ENCODE measurements around the gene ARHGAP22. TPM values are rescaled to one million over a fixed set of nuclear protein-coding genes. Genes with fewer than 3 reads are reported as not detected.

The ARHGAP22 gene
- total RNA-seq, 4 donors from 2014 or later: 0.59 to 2.1 (median 1.2) TPM

- H3K27me3 ChIP-seq: peaks cover 0 to 15% (median 0%) of the 10 kb centered on the region in 4 donors
- H3K4me3 ChIP-seq: no peak overlapping the region
- no peak for DNase-seq
- 71% methylated on average over 4 of the region's 6 CpGs; no CpG with 5 or more reads in 1 of the 2 donors for WGBS, 2 donors
- no peaks in the 10 kb centered on the region for H3K36me3 ChIP-seq
- intact Hi-C loops (cut with DNase I): no loop called here
- no peak overlapping the region for H3K27ac ChIP-seq
- H3K4me1 ChIP-seq: peaks cover 0 to 15% (median 0%) of the 10 kb centered on the region in 3 donors
- H3K9me3 ChIP-seq: no peaks in the 10 kb centered on the region
- TF ChIP-seq POLR2A (IDR thresholded peaks at IDR 0.05) (no peak), CTCF (IDR thresholded peaks at IDR 0.05) (no peak)
Observed at GRCh38 chr10:48458662-48459048, 146.2 kb downstream of the ARHGAP22 start.

GRCh38 chr10:48457949-48458661, 146.8 kb downstream of the ARHGAP22 start:
- Histone ChIP-seq H3K27ac (no peak overlapping the region), H3K9me3 (no peaks in the 10 kb centered on the region), H3K36me3 (no peaks in the 10 kb centered on the region), H3K4me3 (no peak overlapping the region), H3K4me1 (peaks cover 0 to 11% (median 0%) of the 10 kb centered on the region in 3 donors), H3K27me3 (peaks cover 0 to 15% (median 0%) of the 10 kb centered on the region in 4 donors)
- DNase-seq: no peak
- TF ChIP-seq POLR2A (IDR thresholded peaks at IDR 0.05): no peak
- intact Hi-C loops (cut with DNase I): no loop called here
- 0 to 70% methylated on average over 1 to 5 of the region's 5 CpGs for WGBS, 2 donors

GRCh38 chr10:48456808-48457761, 147.8 kb downstream of the ARHGAP22 start:
- Histone ChIP-seq H3K36me3 (no peaks in the 10 kb centered on the region), H3K27me3 (peaks cover 0 to 15% (median 0%) of the 10 kb centered on the region in 4 donors), H3K9me3 (no peaks in the 10 kb centered on the region), H3K4me3 (no peak overlapping the region), H3K27ac (no peak overlapping the region), H3K4me1 (peaks cover 0 to 11% (median 0%) of the 10 kb centered on the region in 3 donors)
- 56 to 69% methylated on average over 3 to 15 of the region's 24 CpGs for WGBS, 2 donors
- no peak for DNase-seq
- TF ChIP-seq POLR2A (IDR thresholded peaks at IDR 0.05): no peak
- no peak for TF ChIP-seq CTCF (IDR thresholded peaks at IDR 0.05)
- intact Hi-C loops (cut with DNase I): no loop called here

- Histone ChIP-seq H3K4me1 (peaks cover 0 to 11% (median 0%) of the 10 kb centered on the region in 3 donors), H3K36me3 (no peaks in the 10 kb centered on the region), H3K9me3 (no peaks in the 10 kb centered on the region), H3K27ac (no peak overlapping the region), H3K27me3 (peaks cover 0 to 15% (median 0%) of the 10 kb centered on the region in 4 donors), H3K4me3 (no peak overlapping the region)
- intact Hi-C loops (cut with DNase I): no loop called here
- DNase-seq: no peak
- WGBS, 2 donors: 53 to 54% methylated on average over 3 to 5 of the region's 9 CpGs
- TF ChIP-seq POLR2A (IDR thresholded peaks at IDR 0.05): no peak
- no peak for TF ChIP-seq CTCF (IDR thresholded peaks at IDR 0.05)
Observed at GRCh38 chr10:48456361-48456804, 148.5 kb downstream of the ARHGAP22 start.

GRCh38 chr10:48455392-48456151, 149.3 kb downstream of the ARHGAP22 start:
- peaks cover 0 to 15% (median 0%) of the 10 kb centered on the region in 4 donors for H3K27me3 ChIP-seq
- H3K9me3 ChIP-seq: no peaks in the 10 kb centered on the region
- TF ChIP-seq CTCF (IDR thresholded peaks at IDR 0.05) (no peak), POLR2A (IDR thresholded peaks at IDR 0.05) (no peak)
- intact Hi-C loops (cut with DNase I): no loop called here
- DNase-seq: no peak
- peaks cover 0 to 11% (median 0%) of the 10 kb centered on the region in 3 donors for H3K4me1 ChIP-seq
- H3K36me3 ChIP-seq: no peaks in the 10 kb centered on the region
- H3K4me3 ChIP-seq: no peak overlapping the region
- 100% methylated on average over 4 of the region's 15 CpGs; no CpG with 5 or more reads in 1 of the 2 donors for WGBS, 2 donors
- no peak overlapping the region for H3K27ac ChIP-seq
